HepG2 (cell line): ENCODE measurements around the gene RANBP3. TPM values are rescaled to one million over a fixed set of nuclear protein-coding genes. Genes with fewer than 3 reads are reported as not detected.

ENCODE experiments used
- ARNT2 ChIP-seq: sonication (generic); formaldehyde crosslinking; IDR thresholded peaks from 2 replicates; pipeline ENCODE4 v1.8.0; 2022; ENCODE audit warnings: mild to moderate bottlenecking, low read depth, missing genetic modification reagents, moderate library complexity
- ARNTL ChIP-seq: sonication (generic); formaldehyde crosslinking; IDR thresholded peaks from 2 replicates; pipeline ENCODE4 v1.4.0; 2020; ENCODE audit warnings: mild to moderate bottlenecking, missing genetic modification reagents
- CEBPG ChIP-seq: IDR thresholded peaks from 2 replicates; pipeline ENCODE4 v1.6.1; 2016
- E2F2 ChIP-seq: sonication (generic); formaldehyde crosslinking; IDR thresholded peaks from 2 replicates; pipeline ENCODE4 v1.4.0; 2020; ENCODE audit warnings: missing genetic modification reagents, borderline replicate concordance
- ELF1 ChIP-seq: sonication (generic); formaldehyde crosslinking; IDR thresholded peaks from 2 replicates; pipeline ENCODE4 v1.4.0; 2020; ENCODE audit warnings: missing genetic modification reagents
- FOSL2 ChIP-seq: sonication (generic); formaldehyde crosslinking; IDR thresholded peaks from 2 replicates; pipeline ENCODE4 v1.4.0; 2020; ENCODE audit warnings: missing genetic modification reagents
- FOXC1 ChIP-seq: sonication (generic); formaldehyde crosslinking; IDR thresholded peaks from 2 replicates; pipeline ENCODE4 v1.8.0; 2022; ENCODE audit warnings: mild to moderate bottlenecking, missing genetic modification reagents, borderline replicate concordance
- GATA4 ChIP-seq: sonication (generic); IDR thresholded peaks from 2 replicates; pipeline ENCODE4 v1.6.1; 2016; ENCODE audit warnings: antibody characterized with exemption, low read depth, borderline replicate concordance
- GLI4 ChIP-seq: sonication (generic); formaldehyde crosslinking; IDR thresholded peaks from 2 replicates; pipeline ENCODE4 v1.5.1; 2020; ENCODE audit warnings: missing genetic modification reagents, mild to moderate bottlenecking, moderate library complexity, borderline replicate concordance
- HHEX ChIP-seq: IDR thresholded peaks from 2 replicates; pipeline ENCODE4 v1.6.1; 2016; ENCODE audit warnings: control low read depth
- HMGA1 ChIP-seq: sonication (generic); formaldehyde crosslinking; conservative IDR thresholded peaks from 2 replicates; pipeline ENCODE4 v1.4.0; 2020; ENCODE audit warnings: missing genetic modification reagents
- HOXA3 ChIP-seq: sonication (generic); formaldehyde crosslinking; IDR thresholded peaks from 2 replicates; pipeline ENCODE4 v1.5.0; 2020; ENCODE audit warnings: missing genetic modification reagents
- MAZ ChIP-seq, 2 experiments: sonication (generic) in 1 of 2; formaldehyde crosslinking in 1 of 2; IDR thresholded peaks; 2 replicates each; pipeline versions ENCODE4 v1.5.0 to v1.6.1; 2012 to 2020; ENCODE audit warnings: low read depth in 2 of 2, mild to moderate bottlenecking in 2 of 2, borderline replicate concordance in 1 of 2, improper control_type of control experiment in 1 of 2, low read length in 1 of 2, missing genetic modification reagents in 1 of 2, moderate library complexity in 1 of 2
- MYC ChIP-seq: sonication (generic); formaldehyde crosslinking; IDR thresholded peaks from 2 replicates; pipeline ENCODE4 v1.9.0; 2021; ENCODE audit warnings: missing genetic modification reagents, borderline replicate concordance
- PHF20 ChIP-seq: sonication (generic); formaldehyde crosslinking; IDR thresholded peaks from 2 replicates; pipeline ENCODE4 v1.5.0; 2020; ENCODE audit warnings: mild to moderate bottlenecking, missing genetic modification reagents
- SIX1 ChIP-seq: sonication (generic); formaldehyde crosslinking; IDR thresholded peaks from 2 replicates; pipeline ENCODE4 v1.4.0; 2020; ENCODE audit warnings: missing genetic modification reagents, borderline replicate concordance
- SIX4 ChIP-seq: sonication (generic); formaldehyde crosslinking; IDR thresholded peaks from 2 replicates; pipeline ENCODE4 v1.4.0; 2020; ENCODE audit warnings: missing genetic modification reagents
- SOX5 ChIP-seq: IDR thresholded peaks from 2 replicates; pipeline ENCODE4 v1.6.1; 2016; ENCODE audit warnings: borderline replicate concordance
- SRY ChIP-seq: sonication (generic); formaldehyde crosslinking; IDR thresholded peaks from 2 replicates; pipeline ENCODE4 v1.8.0; 2022; ENCODE audit warnings: mild to moderate bottlenecking, missing genetic modification reagents
- STAG1 ChIP-seq: sonication (generic); formaldehyde crosslinking; IDR thresholded peaks from 2 replicates; pipeline ENCODE4 v1.4.0; 2020; ENCODE audit warnings: missing genetic modification reagents
- SUZ12 ChIP-seq: fragments of 150-350 bp; IDR thresholded peaks from 2 replicates; pipeline ENCODE4 v1.6.1; 2014; ENCODE audit warnings: low read depth, low read length
- THAP11 ChIP-seq: IDR thresholded peaks from 2 replicates; pipeline ENCODE4 v1.6.1; 2016; ENCODE audit warnings: missing biosample characterization, missing genetic modification reagents
- THRA ChIP-seq: sonication (generic); formaldehyde crosslinking; IDR thresholded peaks from 2 replicates; pipeline ENCODE4 v1.4.0; 2020; ENCODE audit warnings: missing genetic modification reagents, borderline replicate concordance
- ZBTB43 ChIP-seq: sonication (generic); formaldehyde crosslinking; conservative IDR thresholded peaks from 2 replicates; pipeline ENCODE4 v1.4.0; 2020; ENCODE audit warnings: missing genetic modification reagents
- ZNF282 ChIP-seq: fragments of 450-650 bp; IDR thresholded peaks from 2 replicates; pipeline ENCODE4 v1.6.1; 2018; ENCODE audit not compliant: partially characterized antibody
- ZNF484 ChIP-seq: sonication (generic); formaldehyde crosslinking; IDR thresholded peaks from 2 replicates; pipeline ENCODE4 v1.5.1; 2020; ENCODE audit warnings: mild to moderate bottlenecking, low read depth, missing genetic modification reagents, borderline replicate concordance
- ZSCAN29 ChIP-seq: sonication (generic); formaldehyde crosslinking; conservative IDR thresholded peaks from 2 replicates; pipeline ENCODE4 v1.4.0; 2020; ENCODE audit warnings: mild to moderate bottlenecking, missing genetic modification reagents
- ZUFSP ChIP-seq: sonication (generic); formaldehyde crosslinking; IDR thresholded peaks from 2 replicates; pipeline ENCODE4 v1.9.0; 2021; ENCODE audit warnings: missing genetic modification reagents, mild to moderate bottlenecking, borderline replicate concordance
- polyA plus RNA-seq, 8 experiments: library from polyadenylated mRNA; depleted of rRNA in 3 of 8; stranded (reverse) in 7 of 8; unstranded in 1 of 8; fragments of >200 nt; fragmentation: Illumina TruSeq in 4 of 8; extraction: Trizol in 4 of 8; gene quantifications; 2 replicates each; pipeline versions ENCODE4 v1.2.1 to v1.2.3, GENCODE V29; 2011 to 2016; ENCODE audit warnings: low read depth in 4 of 8, missing spikeins in 1 of 8, mixed read lengths in 1 of 8; ENCODE audit not compliant: insufficient read depth in 1 of 8
- total RNA-seq, 5 experiments: library from RNA; depleted of rRNA; stranded (reverse); fragments of >200 nt; fragmentation: Illumina TruSeq; extraction: Trizol; gene quantifications; 2 replicates each; pipeline ENCODE4 v1.2.3, GENCODE V29; 2016; ENCODE audit warnings: low read depth in 1 of 5

Gene RANBP3
- total and polyA plus RNA-seq, 2 of the 13 experiments (the other 11 are each of a cell fraction or from before 2014, with no cell fraction given), result 39.5 to 149 TPM

GRCh38 chr19:5967994-5968430, 9.9 kb downstream of the RANBP3 start (continued):
- TF ChIP-seq ZUFSP (CRISPR knock-in tag), result no peak
- TF ChIP-seq E2F2, result no peak
- peak; percentile 8; the same call in 1 of the 2 replicates for TF ChIP-seq FOSL2 (CRISPR knock-in tag)
- TF ChIP-seq ZSCAN29 (CRISPR knock-in tag), result no peak
- no peak for TF ChIP-seq SUZ12
- TF ChIP-seq FOXC1, result no peak
- no peak for TF ChIP-seq ARNT2
- TF ChIP-seq SOX5 (CRISPR knock-in tag), result no peak
- 0 out of 2 replicates have a peak, but pooled peaks have one; percentile 52 for TF ChIP-seq ARNTL (CRISPR knock-in tag)
- no peak for TF ChIP-seq MAZ (IDR thresholded peaks at IDR 0.05; ENCODE audit: borderline replicate concordance, low read depth, low read length)
- TF ChIP-seq MAZ (CRISPR knock-in tag; IDR thresholded peaks at IDR 0.05; ENCODE audit: low read depth), result no peak
- TF ChIP-seq SRY, result 0 out of 2 replicates have a peak, but pooled peaks have one; percentile 47
- no peak for TF ChIP-seq SIX1 (CRISPR knock-in tag)
- peak; percentile 64 for TF ChIP-seq CEBPG
- no peak for TF ChIP-seq GATA4
- TF ChIP-seq THRA (CRISPR knock-in tag), result 0 out of 2 replicates have a peak, but pooled peaks have one; percentile 16
- no peak for TF ChIP-seq HOXA3 (CRISPR knock-in tag)
- TF ChIP-seq SIX4 (CRISPR knock-in tag), result no peak
- no peak for TF ChIP-seq ZNF282
- TF ChIP-seq THAP11 (CRISPR knock-in tag), result 0 out of 2 replicates have a peak, but pooled peaks have one; percentile 20
- 0 out of 2 replicates have a peak, but pooled peaks have one; percentile 29 for TF ChIP-seq ELF1
- no peak for TF ChIP-seq HHEX (CRISPR knock-in tag)
- TF ChIP-seq GLI4 (CRISPR knock-in tag), result no peak
- TF ChIP-seq ZNF484 (CRISPR knock-in tag), result no peak
- peak; percentile 66 for TF ChIP-seq STAG1
- TF ChIP-seq PHF20, result no peak
- no peak; the same call in 1 of the 2 replicates for TF ChIP-seq ZBTB43 (CRISPR knock-in tag)
- no peak for TF ChIP-seq MYC (CRISPR knock-in tag)
- TF ChIP-seq HMGA1 (CRISPR knock-in tag), result no peak
- TF ChIP-seq, all 625 proteins: peak for 48
